ENCODE data around the gene KRT80.

DNA sequence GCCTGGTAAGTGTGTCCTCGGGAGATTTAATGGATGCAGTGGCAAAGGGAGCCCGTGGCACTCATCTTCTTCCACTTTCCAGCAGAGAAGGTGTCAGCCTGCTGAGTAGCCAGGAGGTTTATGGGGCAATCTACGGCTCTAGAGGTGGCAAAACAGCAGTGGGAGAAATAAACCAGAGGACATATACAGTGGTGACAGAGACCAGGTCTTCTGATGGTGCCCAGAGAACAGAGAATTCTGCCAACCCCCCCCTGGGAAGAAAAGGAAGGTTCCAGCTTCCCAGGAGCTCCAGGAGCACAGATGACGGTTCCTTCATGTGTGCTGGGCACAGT lies 69.3 kb downstream of the KRT80 start:
- TF ChIP-seq CTCF (IDR thresholded peaks at IDR 0.05) (no peak), POLR2A (IDR thresholded peaks at IDR 0.05) (no peak), EP300 (IDR thresholded peaks at IDR 0.05) (no peak)
